Astrocyte of the cerebellum (primary cell): ENCODE data around the gene STK16.

ENCODE experiments used
- DNase-seq: peaks from one replicate; pipeline ENCODE4 v3.0.0-alpha.2; 2011; ENCODE audit warnings: low read depth
- H3K4me3 ChIP-seq: 2 replicates; pipeline ENCODE4 v1.5.1; 2011; ENCODE audit warnings: mild to moderate bottlenecking, low read depth, low read length, moderate library complexity
- CTCF ChIP-seq: IDR thresholded peaks from 2 replicates; pipeline ENCODE4 v1.5.1; 2012; ENCODE audit warnings: low read length, low read depth, moderate library complexity, mild to moderate bottlenecking; ENCODE audit errors: missing control alignments
- in situ Hi-C: cut with HindIII; loops from 2 replicates; pipeline ENCODE4 v1.10.0; 2017; ENCODE audit warnings: low sequenced_read_pairs

The STK16 gene

GRCh38 chr2:219205165-219205538 is 40.1 kb upstream of the STK16 start:
- in situ Hi-C loops = no loop called here
- no peak overlapping the region for H3K4me3 ChIP-seq
- DNase-seq = no peak
- TF ChIP-seq CTCF = no peak

GRCh38 chr2:219205981-219206327 is 39.3 kb upstream of the STK16 start:
- in situ Hi-C loops = no loop called here
- no peak for DNase-seq
- peak overlapping the region; percentile 64 for H3K4me3 ChIP-seq
- no peak for TF ChIP-seq CTCF

- TF ChIP-seq CTCF = no peak
- peak within 1 kb of the TSS; percentile 64 for H3K4me3 ChIP-seq
- peak; percentile 74 for DNase-seq
- in situ Hi-C loops = no loop called here
Observed at GRCh38 chr2:219206328-219207133, 38.7 kb upstream of the STK16 start, which contains the start of gene ZFAND2B. TSS of gene ZFAND2B (plus strand) at chr2:219206782. CDS start at chr2:219206988, 206 bp downstream.

GRCh38 chr2:219207134-219207883 is 38.0 kb upstream of the STK16 start:
- H3K4me3 ChIP-seq = peak overlapping the region; percentile 64
- TF ChIP-seq CTCF = no peak
- in situ Hi-C loops = no loop called here
- no peak for DNase-seq

GRCh38 chr2:219207884-219208740 is 37.2 kb upstream of the STK16 start:
- in situ Hi-C loops = no loop called here
- TF ChIP-seq CTCF = no peak
- H3K4me3 ChIP-seq = peak overlapping the region; percentile 64
- DNase-seq = no peak

- no peak overlapping the region for H3K4me3 ChIP-seq
- no peak for DNase-seq
- TF ChIP-seq CTCF = no peak
- in situ Hi-C loops = no loop called here
Observed at GRCh38 chr2:219209236-219210195, 35.8 kb upstream of the STK16 start.
